A673 (cell line): ENCODE data around the gene LIX1. TPM values are rescaled to one million over a fixed set of nuclear protein-coding genes. Genes with fewer than 3 reads are reported as not detected.

Experiments used
- BruUV-seq: library from RNA; stranded (reverse); fragments of 400-500 nt; replicated peaks from 2 replicates; lab custom pipeline; 2021; lab: Mats Ljungman, UMichigan
- CTCF ChIA-PET: fragments of 300-600 bp; sonication (Branson Sonifier 250); formaldehyde crosslinking; loops from one replicate; lab custom pipeline; 2022; ENCODE audit warnings: antibody characterized with exemption; lab: Charles Lee
- POLR2A ChIA-PET: fragments of 300-600 bp; sonication (Branson Sonifier 250); formaldehyde crosslinking; loops from one replicate; lab custom pipeline; 2022; ENCODE audit warnings: antibody characterized with exemption; ENCODE audit not compliant: low non-redundant PET; lab: Charles Lee
- DNase-seq: peaks from one replicate; pipeline ENCODE4 v3.0.0-alpha.2; 2015; ENCODE audit warnings: low spot score
- H3K27ac ChIP-seq: fragments of 200-600 bp; sonication (generic); 2 replicates; pipeline ENCODE4 v1.5.1; 2016; ENCODE audit warnings: mixed run types, low read depth, mild to moderate bottlenecking, mixed read lengths, antibody characterized with exemption, low read length; ENCODE audit not compliant: poor library complexity, severe bottlenecking
- H3K27me3 ChIP-seq: fragments of 200-600 bp; sonication (generic); replicated peaks from 2 replicates; pipeline ENCODE4 v1.6.1; 2017; ENCODE audit warnings: mixed run types, low read depth, mild to moderate bottlenecking, mixed read lengths, antibody characterized with exemption, low read length; ENCODE audit not compliant: insufficient read depth, poor library complexity
- H3K36me3 ChIP-seq: fragments of 200-600 bp; sonication (generic); 2 replicates; pipeline ENCODE4 v1.6.1; 2016; ENCODE audit warnings: mixed run types, mild to moderate bottlenecking, mixed read lengths, antibody characterized with exemption, low read length; ENCODE audit not compliant: insufficient read depth, poor library complexity, severe bottlenecking
- H3K4me1 ChIP-seq: fragments of 200-600 bp; sonication (generic); 2 replicates; pipeline ENCODE4 v1.6.1; 2017; ENCODE audit warnings: mixed run types, mild to moderate bottlenecking, mixed read lengths, antibody characterized with exemption, low read length; ENCODE audit not compliant: insufficient read depth, poor library complexity, severe bottlenecking
- H3K4me3 ChIP-seq: fragments of 200-600 bp; sonication (generic); 2 replicates; pipeline ENCODE4 v1.5.1; 2016; ENCODE audit warnings: low read depth, mixed run types, mild to moderate bottlenecking, mixed read lengths, low read length; ENCODE audit not compliant: poor library complexity, severe bottlenecking
- H3K9me3 ChIP-seq: fragments of 200-600 bp; sonication (generic); 2 replicates; pipeline ENCODE4 v1.6.1; 2016; ENCODE audit warnings: mixed run types, low read depth, mild to moderate bottlenecking, mixed read lengths, antibody characterized with exemption, low read length; ENCODE audit not compliant: poor library complexity, severe bottlenecking
- CTCF ChIP-seq: fragments of 300-800, 200-600 bp; sonication (generic); conservative IDR thresholded peaks from 2 replicates; pipeline ENCODE4 v1.5.1; 2017; ENCODE audit warnings: low read depth, mild to moderate bottlenecking, antibody characterized with exemption, low read length, moderate library complexity, mixed read lengths
- EZH2 ChIP-seq: fragments of 200-600 bp; sonication (generic); IDR thresholded peaks from 2 replicates; pipeline ENCODE4 v1.6.1; 2017; ENCODE audit warnings: borderline replicate concordance, low read depth, mild to moderate bottlenecking, mixed read lengths, antibody characterized with exemption, low read length; ENCODE audit not compliant: poor library complexity, severe bottlenecking
- intact Hi-C: fragments of 100-400 bp; cut with micrococcal nuclease; formaldehyde crosslinking; loops from one replicate; pipeline ENCODE4 v1.10.0; 2022; ENCODE audit not compliant: unreplicated experiment
- total RNA-seq: library from RNA; stranded (reverse); gene quantifications from 2 replicates; pipeline ENCODE4 v1.2.3, GENCODE V29; 2021

Gene LIX1
- total RNA-seq, 1 experiment from 2014 or later, result not detected

DNA sequence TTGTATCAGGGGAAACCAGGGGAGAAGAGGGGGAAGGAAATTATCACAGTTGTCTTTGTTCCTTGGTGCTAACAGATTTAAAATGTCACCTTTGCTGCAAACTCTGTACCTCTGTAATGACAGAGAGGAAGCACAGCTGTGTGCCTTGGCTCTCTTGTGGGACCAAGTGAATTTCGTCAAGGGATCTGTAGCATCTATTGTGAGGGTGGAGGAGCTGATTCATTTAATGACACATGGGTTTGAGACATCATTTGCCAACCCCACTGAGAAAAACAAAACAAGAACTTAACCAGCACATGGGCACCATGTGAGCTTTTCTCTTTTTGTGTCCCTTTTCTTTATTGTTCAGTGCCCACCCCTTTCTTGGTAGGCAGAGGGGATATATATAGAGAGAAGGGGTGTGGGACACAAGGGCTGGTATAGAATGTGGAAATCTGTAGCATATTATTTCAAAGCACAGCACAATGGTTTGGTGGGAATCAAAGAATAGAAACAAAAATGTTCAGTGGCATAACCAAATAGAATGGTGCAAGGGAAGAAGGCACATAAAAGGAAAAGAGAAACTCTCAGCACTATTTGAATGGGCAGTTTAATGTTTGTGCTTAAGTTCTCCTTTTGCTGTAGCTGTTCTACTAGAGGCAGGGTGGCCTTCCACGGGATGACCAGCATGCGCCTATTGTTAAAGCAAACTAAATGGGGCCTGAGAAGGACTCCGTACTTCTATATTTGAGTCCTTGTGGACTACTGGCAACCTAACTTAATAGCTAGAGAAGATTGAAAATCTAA lies 63.3 kb downstream of the LIX1 start:
- Histone ChIP-seq H3K9me3 (no peaks in the 10 kb centered on the region), H3K27me3 (no peaks in the 10 kb centered on the region), H3K27ac (no peak overlapping the region), H3K4me3 (no peak overlapping the region), H3K4me1 (no peaks in the 10 kb centered on the region), H3K36me3 (no peaks in the 10 kb centered on the region)
- intact Hi-C loops, result no loop called here
- POLR2A ChIA-PET, result no interaction called here
- CTCF ChIA-PET, result no interaction called here
- BruUV-seq, result no TSS peak
- DNase-seq, result no peak
- TF ChIP-seq EZH2 (no peak), CTCF (no peak)

DNA sequence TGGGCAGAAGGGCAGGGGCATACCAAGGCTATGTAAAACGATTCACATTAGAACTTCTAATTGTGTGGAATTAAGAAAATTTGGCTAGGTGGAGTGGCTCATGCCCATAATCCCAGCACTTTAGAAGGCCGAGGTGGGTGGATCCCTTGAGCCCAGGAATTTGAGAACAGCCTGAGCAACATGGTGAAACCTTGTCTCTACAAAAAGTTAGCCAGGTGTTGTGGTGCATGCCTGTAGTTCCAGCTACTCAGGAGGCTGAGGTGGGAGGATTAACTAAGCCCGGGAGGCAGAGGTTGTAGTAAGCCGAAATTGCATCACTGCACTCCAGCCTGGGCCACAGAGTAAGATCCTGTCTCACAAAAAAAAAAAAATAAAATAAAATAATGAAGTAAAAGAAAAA lies 65.2 kb downstream of the LIX1 start:
- DNase-seq, result no peak
- H3K4me1 ChIP-seq, result no peaks in the 10 kb centered on the region
- H3K4me3 ChIP-seq, result no peak overlapping the region
- H3K36me3 ChIP-seq, result no peaks in the 10 kb centered on the region
- CTCF ChIA-PET, result no interaction called here
- H3K27ac ChIP-seq, result no peak overlapping the region
- POLR2A ChIA-PET, result no interaction called here
- BruUV-seq, result no TSS peak
- no peaks in the 10 kb centered on the region for H3K27me3 ChIP-seq
- no peaks in the 10 kb centered on the region for H3K9me3 ChIP-seq
- TF ChIP-seq EZH2 (no peak), CTCF (no peak)
- intact Hi-C loops, result no loop called here

DNA sequence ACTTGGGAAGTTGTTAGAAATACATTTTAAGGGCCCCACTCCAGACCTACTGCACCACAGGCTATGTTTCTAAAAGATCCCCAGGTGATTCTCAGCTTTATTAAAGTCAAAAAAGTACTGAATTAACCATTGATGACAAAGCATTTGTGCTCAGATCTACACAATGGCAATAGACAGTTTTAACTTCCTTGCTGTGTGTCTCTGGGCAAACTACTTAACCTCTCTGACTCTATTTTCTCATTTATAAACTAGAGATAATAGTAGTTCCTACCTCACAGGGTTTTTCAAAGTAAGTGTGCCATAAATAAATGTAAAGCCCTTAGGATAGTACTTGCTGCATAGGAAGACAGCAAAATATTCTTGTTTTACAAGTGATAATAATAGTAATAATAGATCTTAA lies 66.3 kb downstream of the LIX1 start:
- Histone ChIP-seq H3K36me3 (no peaks in the 10 kb centered on the region), H3K27me3 (no peaks in the 10 kb centered on the region), H3K9me3 (no peaks in the 10 kb centered on the region), H3K4me3 (no peak overlapping the region), H3K4me1 (no peaks in the 10 kb centered on the region), H3K27ac (no peak overlapping the region)
- BruUV-seq, result no TSS peak
- CTCF ChIA-PET, result no interaction called here
- intact Hi-C loops, result no loop called here
- no peak for DNase-seq
- no peak for TF ChIP-seq EZH2
- no peak for TF ChIP-seq CTCF
- POLR2A ChIA-PET, result no interaction called here
